Vagina (tissue), 2 donors: ENCODE results near the gene SHISA9. TPM values are rescaled to one million over a fixed set of nuclear protein-coding genes. Genes with fewer than 3 reads are reported as not detected.
"Not testable (repeated sequence)": the region's sequence is repeated elsewhere in the genome, so short reads cannot be mapped to it uniquely, and the experiment has no call there.

ENCODE experiments used
- DNase-seq, 2 donors: peaks; one replicate each; pipeline ENCODE4 v3.0.0-alpha.2; 2017; ENCODE audit errors: extremely low spot score in 2 of 2
- H3K27ac ChIP-seq: fragments of 200-600 bp; sonication (generic); one replicate; pipeline ENCODE4 v1.5.1; 2019
- H3K27me3 ChIP-seq: fragments of 200-600 bp; sonication (generic); one replicate; pipeline ENCODE4 v1.5.1; 2019
- H3K36me3 ChIP-seq, 2 donors: fragments of 200-600 bp; sonication (generic); one replicate each; pipeline ENCODE4 v1.5.1; 2017 to 2019
- H3K4me1 ChIP-seq: fragments of 200-600 bp; sonication (generic); one replicate; pipeline ENCODE4 v1.5.1; 2019
- H3K4me3 ChIP-seq, 2 donors: fragments of 200-600 bp; sonication (generic); 1 replicate in 1 of 2; 2 replicates in 1 of 2; pipeline ENCODE4 v1.5.1; 2016 to 2019
- H3K9me3 ChIP-seq: fragments of 200-600 bp; sonication (generic); one replicate; pipeline ENCODE4 v1.5.1; 2019
- POLR2A ChIP-seq, 2 donors: fragments of 450-650 bp; IDR thresholded peaks; one replicate each; pipeline ENCODE4 v1.6.1; 2017; ENCODE audit warnings: antibody characterized with exemption in 2 of 2, mild to moderate bottlenecking in 2 of 2, moderate library complexity in 2 of 2
- POLR2AphosphoS5 ChIP-seq, 2 donors: sonication (generic); formaldehyde crosslinking; IDR thresholded peaks; one replicate each; pipeline ENCODE4 v1.9.0; 2017; ENCODE audit warnings: antibody characterized with exemption in 2 of 2, mild to moderate bottlenecking in 2 of 2, low read depth in 1 of 2; ENCODE audit not compliant: insufficient read depth in 1 of 2
- intact Hi-C: fragments of 100-400 bp; cut with DNase I; formaldehyde crosslinking; loops from one replicate; pipeline ENCODE4 v1.15.1; 2023
- total RNA-seq: library from RNA; depleted of rRNA; stranded (reverse); fragments of >200 nt; gene quantifications from one replicate; pipeline ENCODE4 v1.2.3, GENCODE V29; 2016
- TF ChIP-seq, protein P1 (sequence below), 3 experiments: fragments of 450-650 bp in 2 of 3; fragments of 200-600 bp in 1 of 3; sonication (generic) in 1 of 3; IDR thresholded peaks; one replicate each; pipeline ENCODE4 v1.5.1; 2017 to 2019; ENCODE audit warnings: antibody characterized with exemption in 3 of 3, mild to moderate bottlenecking in 2 of 3, moderate library complexity in 2 of 3

Gene SHISA9
- total RNA-seq, 1 donor from 2014 or later, result 0.49 TPM

DNA sequence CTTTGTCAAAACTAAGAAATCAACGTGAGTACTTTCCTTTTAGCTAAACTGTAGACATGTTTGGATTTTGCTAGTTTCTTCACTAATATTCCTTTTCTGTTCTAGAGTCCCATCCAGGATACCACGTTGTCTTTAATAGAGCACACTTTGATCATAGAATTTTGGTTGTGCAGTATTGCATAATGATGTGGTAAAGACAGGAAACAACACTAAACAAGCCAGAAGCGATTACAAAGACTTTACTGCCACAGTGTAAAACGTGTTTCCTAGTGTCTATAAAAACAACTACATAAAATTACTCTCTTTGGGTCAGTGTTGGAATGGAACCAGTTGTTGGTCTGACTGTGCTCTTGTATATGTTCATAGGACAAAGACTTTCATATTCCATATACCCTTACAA, 19.3 kb downstream of the SHISA9 start:
- intact Hi-C loops, result no loop called here
- TF ChIP-seq POLR2AphosphoS5 (IDR thresholded peaks at IDR 0.05; ENCODE audit: insufficient read depth in 1 of 2, low read depth in 1 of 2) (no peak), POLR2A (IDR thresholded peaks at IDR 0.05) (no peak)

DNA sequence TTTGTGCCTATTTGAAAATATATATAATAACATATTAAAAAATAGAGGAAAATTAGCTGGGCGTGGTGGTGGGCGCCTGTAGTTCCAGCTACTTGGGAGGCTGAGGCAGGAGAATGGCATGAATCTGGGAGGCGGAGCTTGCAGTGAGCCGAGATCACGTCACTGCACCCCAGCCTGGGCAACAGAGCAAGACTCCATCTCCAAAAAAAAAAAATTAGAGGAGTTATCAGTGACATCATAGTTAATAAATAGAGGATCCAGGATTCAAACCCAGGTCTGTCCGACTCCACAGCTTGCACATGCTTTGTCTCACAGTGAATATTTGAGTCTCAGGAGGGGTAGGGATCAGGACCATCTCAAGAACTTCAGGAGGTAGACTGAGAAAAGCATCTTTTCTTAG, 22.2 kb downstream of the SHISA9 start:
- H3K4me3 ChIP-seq, H3K27me3 ChIP-seq, H3K36me3 ChIP-seq, DNase-seq, H3K27ac ChIP-seq, H3K4me1 ChIP-seq, intact Hi-C loops, H3K9me3 ChIP-seq: not testable (repeated sequence)

More for the DNA sequence above, 19.3 kb downstream of the SHISA9 start:
- no peaks in the 10 kb centered on the region for H3K36me3 ChIP-seq
- H3K4me1 ChIP-seq, result no peaks in the 10 kb centered on the region
- no peak for DNase-seq
- no peaks in the 10 kb centered on the region for H3K9me3 ChIP-seq
- H3K27me3 ChIP-seq, result no peaks in the 10 kb centered on the region
- H3K27ac ChIP-seq, result no peak overlapping the region
- no peak overlapping the region for H3K4me3 ChIP-seq

DNA sequence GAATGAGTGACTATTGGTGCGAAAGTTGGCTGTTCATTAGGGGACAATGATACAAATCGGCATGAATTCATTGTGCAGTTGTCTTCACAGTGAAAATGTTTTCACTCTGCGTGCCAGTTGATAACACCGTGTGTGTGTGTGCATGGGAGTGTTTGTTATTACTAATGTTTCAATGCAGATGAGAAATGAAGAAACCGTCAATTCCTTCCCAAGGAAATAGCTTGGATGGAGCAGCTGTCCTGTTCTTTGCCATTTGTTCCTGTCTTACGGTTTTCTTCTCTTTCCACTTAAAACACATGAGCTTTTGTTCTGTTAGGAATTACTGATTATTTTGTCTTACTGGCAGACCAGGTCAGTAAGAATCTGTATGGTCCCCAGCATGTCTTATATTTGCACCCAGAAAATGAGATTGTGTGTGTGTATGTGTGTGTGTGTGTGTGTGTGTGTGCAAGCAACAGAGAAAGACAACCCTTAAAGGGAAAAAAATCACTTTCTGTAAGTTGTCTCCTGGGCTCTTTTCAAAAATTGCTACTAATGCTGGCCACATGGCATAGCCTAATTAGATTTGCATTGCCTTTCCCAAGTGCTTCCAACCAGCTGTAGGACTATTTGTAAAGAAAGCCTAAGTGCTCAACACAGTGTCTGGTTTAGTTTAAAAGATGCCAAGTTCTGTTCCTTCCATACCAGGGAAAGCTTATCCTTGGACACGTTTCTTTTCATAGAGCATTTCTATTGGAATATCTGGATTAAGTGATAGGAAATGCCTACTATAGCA, 23.8 kb downstream of the SHISA9 start:
- no peaks in the 10 kb centered on the region for H3K36me3 ChIP-seq
- no peaks in the 10 kb centered on the region for H3K9me3 ChIP-seq
- no peak for DNase-seq
- intact Hi-C loops, result no loop called here
- no peak overlapping the region for H3K27ac ChIP-seq
- no peak overlapping the region for H3K4me3 ChIP-seq
- no peaks in the 10 kb centered on the region for H3K4me1 ChIP-seq
- TF ChIP-seq POLR2AphosphoS5 (IDR thresholded peaks at IDR 0.05; ENCODE audit: insufficient read depth in 1 of 2, low read depth in 1 of 2), result no peak
- TF ChIP-seq, protein P1, sequence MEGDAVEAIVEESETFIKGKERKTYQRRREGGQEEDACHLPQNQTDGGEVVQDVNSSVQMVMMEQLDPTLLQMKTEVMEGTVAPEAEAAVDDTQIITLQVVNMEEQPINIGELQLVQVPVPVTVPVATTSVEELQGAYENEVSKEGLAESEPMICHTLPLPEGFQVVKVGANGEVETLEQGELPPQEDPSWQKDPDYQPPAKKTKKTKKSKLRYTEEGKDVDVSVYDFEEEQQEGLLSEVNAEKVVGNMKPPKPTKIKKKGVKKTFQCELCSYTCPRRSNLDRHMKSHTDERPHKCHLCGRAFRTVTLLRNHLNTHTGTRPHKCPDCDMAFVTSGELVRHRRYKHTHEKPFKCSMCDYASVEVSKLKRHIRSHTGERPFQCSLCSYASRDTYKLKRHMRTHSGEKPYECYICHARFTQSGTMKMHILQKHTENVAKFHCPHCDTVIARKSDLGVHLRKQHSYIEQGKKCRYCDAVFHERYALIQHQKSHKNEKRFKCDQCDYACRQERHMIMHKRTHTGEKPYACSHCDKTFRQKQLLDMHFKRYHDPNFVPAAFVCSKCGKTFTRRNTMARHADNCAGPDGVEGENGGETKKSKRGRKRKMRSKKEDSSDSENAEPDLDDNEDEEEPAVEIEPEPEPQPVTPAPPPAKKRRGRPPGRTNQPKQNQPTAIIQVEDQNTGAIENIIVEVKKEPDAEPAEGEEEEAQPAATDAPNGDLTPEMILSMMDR (IDR thresholded peaks at IDR 0.05), result no peak
- TF ChIP-seq POLR2A (IDR thresholded peaks at IDR 0.05), result no peak
- H3K27me3 ChIP-seq, result no peaks in the 10 kb centered on the region

DNA sequence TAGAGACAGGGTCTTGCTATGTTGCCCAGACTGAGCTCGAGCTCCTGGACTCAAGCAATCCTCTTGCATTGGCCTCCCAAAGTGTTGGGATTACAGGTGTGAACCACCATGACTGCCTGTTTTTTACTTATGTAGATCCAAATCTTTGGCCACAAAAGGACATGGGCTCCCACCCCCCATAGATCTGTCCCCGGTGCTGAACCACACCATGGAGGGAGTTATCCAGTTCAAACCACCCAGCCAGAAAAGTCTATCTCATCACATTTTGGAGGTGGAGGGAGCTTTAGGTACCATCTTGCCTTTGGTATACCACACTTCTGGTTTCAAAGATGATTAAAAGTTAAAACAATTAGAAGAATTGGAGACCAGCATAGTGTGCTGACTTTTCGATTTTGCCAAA, 26.2 kb downstream of the SHISA9 start:
- Histone ChIP-seq H3K4me3 (no peak overlapping the region), H3K4me1 (no peaks in the 10 kb centered on the region), H3K27ac (no peak overlapping the region), H3K36me3 (no peaks in the 10 kb centered on the region), H3K9me3 (no peaks in the 10 kb centered on the region), H3K27me3 (no peaks in the 10 kb centered on the region)
- TF ChIP-seq, protein P1 (IDR thresholded peaks at IDR 0.05), result no peak
- TF ChIP-seq POLR2A (IDR thresholded peaks at IDR 0.05) (no peak), POLR2AphosphoS5 (IDR thresholded peaks at IDR 0.05; ENCODE audit: insufficient read depth in 1 of 2, low read depth in 1 of 2) (no peak)
- intact Hi-C loops, result no loop called here
- DNase-seq, result no peak

DNA sequence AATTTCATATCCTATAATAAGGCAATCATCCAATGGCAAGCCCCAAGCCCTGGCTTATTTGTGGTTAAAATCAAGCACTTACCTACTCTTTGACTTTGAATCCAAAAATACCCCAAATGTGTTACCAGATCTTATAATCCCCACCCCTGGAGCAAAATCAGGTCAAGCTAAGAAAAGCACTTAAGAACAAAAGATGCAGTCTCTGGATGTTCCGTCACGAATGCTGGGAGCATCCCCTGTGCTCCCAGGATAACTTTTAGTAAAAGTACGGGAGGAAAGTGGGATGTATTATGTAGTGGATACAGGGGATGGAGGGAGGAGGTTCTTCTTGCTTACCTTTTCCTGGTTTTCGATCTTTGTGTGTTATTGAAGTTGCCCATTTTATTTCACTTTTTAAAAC, 29.5 kb downstream of the SHISA9 start:
- Histone ChIP-seq H3K27me3 (no peaks in the 10 kb centered on the region), H3K36me3 (no peaks in the 10 kb centered on the region), H3K9me3 (no peaks in the 10 kb centered on the region), H3K4me1 (no peaks in the 10 kb centered on the region), H3K4me3 (no peak overlapping the region), H3K27ac (no peak overlapping the region)
- TF ChIP-seq POLR2AphosphoS5 (IDR thresholded peaks at IDR 0.05; ENCODE audit: insufficient read depth in 1 of 2, low read depth in 1 of 2), result no peak
- TF ChIP-seq, protein P1 (IDR thresholded peaks at IDR 0.05), result no peak
- TF ChIP-seq POLR2A (IDR thresholded peaks at IDR 0.05), result no peak
- intact Hi-C loops, result no loop called here
- DNase-seq, result no peak

DNA sequence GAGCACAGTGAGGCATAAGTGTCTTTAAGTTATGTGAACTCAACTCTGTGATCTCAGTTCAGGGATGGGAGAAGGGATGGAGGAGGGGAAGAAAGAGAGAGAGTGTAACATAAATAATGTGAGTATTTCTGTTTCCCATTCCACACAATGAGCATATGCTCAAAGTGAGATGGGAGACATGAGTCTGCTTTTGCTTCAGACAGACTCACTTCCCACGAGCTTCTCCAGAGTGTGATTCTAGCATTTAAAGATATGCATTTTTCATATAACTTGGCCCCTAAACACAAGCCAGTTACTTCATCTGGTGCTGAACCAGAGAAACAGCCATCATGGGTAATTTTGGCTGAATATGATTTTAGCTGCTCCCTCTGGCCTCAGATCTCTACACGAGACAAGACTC, 35.0 kb downstream of the SHISA9 start:
- Histone ChIP-seq H3K27me3 (no peaks in the 10 kb centered on the region), H3K9me3 (no peaks in the 10 kb centered on the region), H3K4me3 (no peak overlapping the region), H3K4me1 (no peaks in the 10 kb centered on the region), H3K36me3 (no peaks in the 10 kb centered on the region), H3K27ac (no peak overlapping the region)
- TF ChIP-seq, protein P1 (IDR thresholded peaks at IDR 0.05), result no peak
- no peak for TF ChIP-seq POLR2A (IDR thresholded peaks at IDR 0.05)
- TF ChIP-seq POLR2AphosphoS5 (IDR thresholded peaks at IDR 0.05; ENCODE audit: insufficient read depth in 1 of 2, low read depth in 1 of 2), result no peak
- DNase-seq, result no peak
- intact Hi-C loops, result no loop called here
